GM18868 (cell line): ENCODE results near the gene CHRD.

Experiments used
- ATAC-seq: cut with Tn5 transposase; IDR thresholded peaks from one replicate; pipeline ENCODE4 v1.9.1; 2021; ENCODE audit warnings: mild to moderate bottlenecking, moderate library complexity; ENCODE audit not compliant: unreplicated experiment

CHRD gene

GRCh38 chr3:184346480-184347190, 33.2 kb upstream of the CHRD start:
- no peak for ATAC-seq

DNA sequence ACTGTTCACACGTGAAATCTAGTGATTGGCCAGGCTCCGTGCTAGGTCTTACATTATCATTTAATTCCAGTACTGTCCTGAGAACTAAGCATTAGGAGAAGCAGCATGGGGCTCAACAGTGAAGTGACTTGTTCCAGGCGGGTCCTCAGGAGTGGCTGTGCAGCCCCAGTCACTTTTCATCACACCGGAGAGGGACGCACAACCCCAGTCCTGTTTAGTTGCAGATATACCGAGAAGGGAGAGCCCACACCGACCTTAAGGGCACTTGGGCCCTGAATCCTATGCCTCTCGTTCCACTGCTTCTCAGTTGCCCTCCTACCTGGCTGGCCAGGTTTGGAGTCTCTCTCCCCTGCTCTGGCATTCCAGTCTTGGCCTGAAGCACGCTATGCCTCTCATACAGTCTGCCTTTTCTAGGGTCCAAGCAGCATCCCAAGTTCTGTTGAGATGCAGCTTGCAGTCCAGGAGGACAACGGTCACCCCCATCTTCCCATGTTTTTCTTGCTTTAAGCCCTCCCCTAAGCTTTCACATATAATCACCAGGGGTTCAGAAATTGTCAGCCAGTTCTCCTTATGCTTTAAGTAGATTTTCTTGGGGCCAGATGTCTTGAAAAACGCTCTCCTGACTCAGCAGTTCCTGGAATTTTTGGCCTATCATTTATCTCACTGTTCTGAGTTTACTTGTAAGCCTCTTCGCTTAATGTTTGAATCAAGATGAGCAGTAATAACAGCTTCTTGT, 32.4 kb upstream of the CHRD start:
- no peak for ATAC-seq

DNA sequence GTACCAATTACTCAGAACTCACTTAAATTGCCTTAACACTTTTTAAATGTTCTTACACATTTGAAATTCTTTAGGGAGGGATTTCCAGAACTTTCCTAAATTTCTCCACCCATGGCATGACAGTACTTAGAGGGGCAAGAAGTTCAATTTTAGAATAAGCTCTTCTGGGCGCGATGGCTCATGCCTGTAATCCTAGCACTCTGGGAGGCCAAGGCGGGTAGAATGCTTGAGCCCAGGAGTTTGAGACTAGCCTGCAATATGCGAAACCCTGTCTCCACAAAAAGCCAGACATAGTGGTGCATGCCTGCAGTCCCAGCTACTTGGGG, 31.8 kb upstream of the CHRD start:
- no peak for ATAC-seq

GRCh38 chr3:184349563-184350470, 30.0 kb upstream of the CHRD start:
- ATAC-seq, result no peak

DNA sequence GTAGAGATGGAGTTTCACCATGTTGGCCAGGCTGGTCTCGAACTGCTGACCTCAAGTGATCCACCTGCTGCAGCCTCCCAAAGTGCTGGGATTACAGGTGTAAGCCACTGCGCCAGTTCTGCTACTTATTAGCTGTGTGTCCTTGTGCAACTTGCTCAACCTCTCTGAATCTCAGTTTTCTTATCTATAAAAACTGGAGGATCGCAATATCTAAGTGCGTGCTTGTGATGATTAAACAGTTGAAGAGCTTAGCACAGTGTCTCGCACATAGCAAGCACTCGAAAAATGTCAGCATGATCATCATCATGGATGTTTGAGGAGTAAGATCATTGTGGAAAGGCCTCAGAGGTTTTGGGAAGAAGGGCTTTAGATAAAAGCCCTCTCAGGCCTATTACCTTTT, 29.2 kb upstream of the CHRD start:
- no peak for ATAC-seq

DNA sequence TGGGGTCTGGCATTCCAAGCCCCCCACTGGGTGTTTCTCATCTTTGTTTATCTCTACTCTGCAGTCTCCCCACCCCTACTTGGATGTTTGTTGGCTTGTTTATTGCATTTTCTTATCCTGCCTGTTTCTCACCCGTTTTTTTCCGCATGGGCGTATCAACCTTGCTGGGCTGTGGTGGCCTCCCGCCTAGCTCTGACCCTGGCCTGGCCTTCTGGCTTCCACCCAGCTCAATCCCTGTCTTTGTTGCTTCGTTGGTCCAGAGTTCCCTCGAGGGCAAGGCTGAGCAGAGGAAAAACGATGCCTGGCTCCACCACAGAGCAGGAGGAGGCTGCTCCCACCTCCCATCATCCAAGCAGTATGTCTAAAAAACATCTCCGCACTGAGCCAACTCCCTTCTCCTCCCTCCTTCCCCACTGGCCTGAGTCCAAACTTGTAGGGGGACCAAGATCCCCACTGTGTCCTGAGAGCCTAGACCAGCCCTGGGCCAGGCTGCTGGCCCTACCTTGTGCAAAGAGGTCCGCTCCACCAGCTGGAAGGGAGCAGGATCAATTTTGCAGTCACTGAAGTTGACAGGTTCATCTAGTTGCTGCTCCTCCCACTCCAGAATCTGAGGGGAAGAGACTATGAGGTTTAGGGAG, 28.2 kb upstream of the CHRD start:
- no peak for ATAC-seq

DNA sequence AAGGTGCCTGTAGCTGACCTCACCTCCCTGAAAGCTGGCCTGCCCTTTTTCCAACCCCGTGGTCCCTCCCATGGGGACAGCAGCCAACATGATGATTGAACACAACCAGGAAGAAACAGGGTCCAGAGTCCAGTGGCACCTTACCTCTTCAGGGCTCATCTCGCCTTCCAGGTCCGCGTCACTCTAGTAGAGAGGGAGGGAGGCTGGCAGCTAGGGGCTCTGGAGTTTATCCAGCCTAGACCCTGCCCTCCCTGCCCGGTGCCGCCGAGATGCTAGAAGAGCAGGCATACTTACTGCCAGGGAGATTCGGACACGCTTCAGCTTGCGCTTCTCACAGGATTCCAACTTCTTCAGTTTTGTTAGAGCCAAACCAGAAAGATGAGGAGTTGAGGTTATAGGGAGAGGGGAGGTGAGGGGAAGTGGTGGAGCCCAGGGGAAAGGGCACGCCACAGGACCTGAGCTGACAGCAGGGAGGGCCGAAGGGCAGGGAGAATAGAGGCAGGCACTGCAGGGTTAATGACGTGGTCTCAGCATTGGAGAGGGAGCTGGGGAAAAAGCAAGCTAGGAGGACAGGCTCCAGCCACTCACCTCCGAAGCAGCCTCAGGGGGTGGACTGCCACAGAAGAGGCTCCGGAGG, 27.6 kb upstream of the CHRD start:
- ATAC-seq, result no peak

DNA sequence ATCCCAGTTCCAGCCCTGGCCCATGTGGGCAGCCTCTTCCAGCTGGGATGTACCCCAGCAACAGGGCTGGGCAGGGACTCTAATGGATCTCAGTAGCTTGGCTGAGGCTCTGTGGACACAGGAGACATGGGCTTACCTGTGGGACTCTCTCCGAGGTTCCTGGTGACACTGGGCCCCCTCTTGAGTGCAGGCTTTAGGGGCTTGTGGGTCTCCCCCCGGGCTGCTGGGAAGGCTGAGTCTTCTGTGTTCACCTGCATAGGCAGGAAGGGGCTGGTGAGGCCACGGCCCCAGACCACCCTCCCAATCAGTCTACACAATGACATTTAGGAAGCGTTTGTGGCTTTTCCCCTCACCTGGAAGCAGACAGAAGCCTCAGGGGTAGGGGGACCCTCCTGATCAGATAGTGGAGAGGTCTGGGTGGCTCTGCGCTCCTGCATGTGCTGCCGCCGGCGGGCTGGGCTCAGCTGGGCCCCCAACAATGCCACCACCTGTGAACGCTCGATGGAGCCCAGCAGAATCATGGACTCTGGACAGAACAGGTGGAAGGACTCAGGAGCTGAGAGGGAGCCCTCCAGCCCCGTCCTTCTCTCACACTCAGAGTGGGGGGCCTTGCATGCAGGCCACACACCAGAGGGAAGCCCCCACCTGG, 26.8 kb upstream of the CHRD start:
- no peak for ATAC-seq

- ATAC-seq, result no peak
Measured at GRCh38 chr3:184353546-184353941, 26.3 kb upstream of the CHRD start.

- ATAC-seq, result no peak
Measured at GRCh38 chr3:184354121-184354728, 25.6 kb upstream of the CHRD start.

DNA sequence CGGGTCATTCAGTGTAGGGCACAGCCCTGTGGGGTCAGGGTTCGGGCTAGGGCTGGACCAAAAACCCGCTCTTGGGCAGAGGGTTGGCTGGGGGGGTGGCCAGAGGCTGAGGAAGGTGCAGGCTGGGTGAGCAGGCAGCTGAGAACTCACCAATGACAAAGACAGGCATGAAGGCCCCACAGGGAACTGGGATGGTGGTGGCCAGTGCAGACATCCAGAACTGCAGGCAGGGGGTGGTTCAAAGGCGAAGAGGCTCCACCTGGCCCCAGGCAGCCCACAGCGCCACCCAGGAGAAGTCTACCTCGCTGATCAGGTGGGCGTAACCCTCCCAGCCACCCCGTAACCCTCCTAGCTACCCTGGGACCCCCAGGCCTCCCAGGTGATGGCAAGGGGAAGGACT, 25.1 kb upstream of the CHRD start:
- no peak for ATAC-seq

- no peak for ATAC-seq
Measured at GRCh38 chr3:184355261-184356040, 24.4 kb upstream of the CHRD start.

DNA sequence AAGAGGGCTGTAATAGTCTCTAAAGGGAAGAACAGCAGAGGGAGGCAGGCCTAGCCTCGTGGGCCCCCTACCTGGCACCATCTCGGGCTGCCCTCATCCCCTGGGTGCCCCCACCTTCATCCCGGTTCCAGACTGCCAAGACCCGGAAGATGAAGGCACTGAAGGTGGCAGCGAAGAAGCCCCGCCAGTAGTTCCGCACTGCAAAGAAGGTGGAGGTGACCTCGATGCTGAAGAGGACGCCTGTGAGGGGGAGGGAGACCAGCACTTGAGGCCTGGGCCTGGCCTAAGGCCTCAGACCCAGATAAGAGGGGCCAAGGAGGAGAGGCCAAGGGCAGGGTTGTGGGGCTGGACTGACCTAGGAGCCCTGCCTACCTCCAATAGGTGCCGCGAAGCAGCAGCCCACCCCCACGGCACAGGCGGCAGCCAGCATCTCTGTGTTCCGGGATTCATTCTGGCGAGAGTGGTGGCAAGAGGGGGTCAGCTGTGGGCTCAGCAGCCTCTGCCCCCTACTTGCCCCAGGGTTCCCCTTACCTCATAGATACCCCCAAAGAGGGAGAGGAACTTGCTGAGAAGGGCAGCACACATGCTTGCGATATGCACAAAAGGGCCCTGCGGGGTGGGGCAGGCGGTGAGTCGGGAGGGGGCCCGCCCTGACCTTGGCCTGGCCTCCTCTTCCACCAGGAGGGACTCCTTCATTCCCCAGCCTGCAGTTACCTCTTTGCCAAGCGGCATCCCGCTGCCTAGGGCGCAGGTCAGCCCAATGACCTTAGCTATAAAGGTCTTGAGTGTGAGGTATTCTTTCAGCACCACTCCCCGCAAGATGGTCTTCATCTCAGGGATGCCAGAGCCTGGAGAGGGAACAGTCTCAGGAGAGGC, 22.4 kb upstream of the CHRD start:
- ATAC-seq, result no peak

DNA sequence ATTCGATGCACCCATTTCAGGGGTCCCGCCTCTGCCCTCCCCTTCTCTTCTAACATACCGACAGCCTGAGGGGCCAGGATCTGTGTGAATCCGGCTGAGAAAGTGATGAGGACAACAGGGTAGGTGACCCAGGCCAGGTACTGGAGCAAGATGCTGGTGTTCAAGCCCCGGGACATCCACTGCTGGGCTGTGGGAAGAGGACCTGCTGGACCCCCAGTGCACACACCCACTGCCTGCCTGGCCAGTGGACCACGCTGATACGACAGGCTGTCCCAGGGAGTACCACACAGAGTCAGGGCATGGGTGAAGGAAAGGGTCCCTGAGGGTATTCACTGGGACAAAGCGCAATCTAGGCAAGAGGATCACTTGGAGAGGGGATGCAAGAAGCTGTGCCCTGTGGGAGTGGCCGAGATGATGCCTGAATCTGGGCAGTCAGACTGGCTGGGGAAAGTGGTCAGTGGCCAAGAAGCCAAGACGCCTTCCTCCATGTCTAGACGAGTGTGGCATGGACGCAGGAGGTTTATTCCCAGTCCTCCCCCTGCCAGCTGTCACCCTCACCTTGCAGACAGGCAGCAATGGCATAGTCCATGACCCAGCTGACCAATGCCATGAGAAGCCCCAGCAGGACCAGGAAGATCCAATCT, 21.6 kb upstream of the CHRD start:
- no peak for ATAC-seq

DNA sequence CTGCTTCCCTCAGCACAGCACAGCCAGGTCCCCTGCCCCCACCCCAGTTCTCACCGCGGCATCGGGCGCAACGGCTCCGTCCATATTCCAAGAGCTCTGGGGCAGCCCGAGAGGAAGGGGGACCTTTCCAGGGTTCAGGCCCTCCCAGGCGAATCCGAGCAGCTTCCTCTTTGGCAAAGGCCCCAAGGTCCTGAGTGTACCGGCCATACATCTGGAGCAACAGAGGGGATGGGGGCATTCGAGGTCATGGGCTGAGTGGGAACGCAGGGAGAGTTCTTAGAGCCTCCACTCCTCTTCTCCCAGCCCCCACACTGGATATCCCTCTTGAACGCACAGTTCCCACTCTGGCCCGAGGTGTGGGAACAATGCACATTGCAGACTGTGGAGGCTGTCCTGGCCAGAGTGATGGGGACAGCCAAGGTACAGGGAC, 20.9 kb upstream of the CHRD start:
- ATAC-seq, result no peak

DNA sequence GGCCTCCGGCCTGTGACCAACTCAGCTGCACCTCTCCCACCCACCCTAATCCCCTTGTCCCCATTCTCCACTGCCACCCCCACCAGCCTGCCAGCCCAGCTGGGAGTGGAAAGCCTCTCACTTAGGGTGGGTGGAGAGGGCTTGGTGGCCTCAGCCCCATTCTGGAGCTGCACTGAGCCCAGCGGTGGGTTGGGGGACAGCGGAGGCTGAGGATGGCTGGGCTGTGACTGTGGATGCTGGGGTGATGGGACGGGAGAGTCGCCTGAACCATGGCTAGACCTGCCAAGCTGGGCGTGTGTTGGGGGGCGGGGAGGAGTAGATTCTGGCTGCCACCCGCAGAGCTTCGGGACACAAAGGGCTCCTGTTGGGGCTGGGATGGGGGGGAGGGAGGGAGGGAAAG, 20.2 kb upstream of the CHRD start:
- ATAC-seq, result no peak

DNA sequence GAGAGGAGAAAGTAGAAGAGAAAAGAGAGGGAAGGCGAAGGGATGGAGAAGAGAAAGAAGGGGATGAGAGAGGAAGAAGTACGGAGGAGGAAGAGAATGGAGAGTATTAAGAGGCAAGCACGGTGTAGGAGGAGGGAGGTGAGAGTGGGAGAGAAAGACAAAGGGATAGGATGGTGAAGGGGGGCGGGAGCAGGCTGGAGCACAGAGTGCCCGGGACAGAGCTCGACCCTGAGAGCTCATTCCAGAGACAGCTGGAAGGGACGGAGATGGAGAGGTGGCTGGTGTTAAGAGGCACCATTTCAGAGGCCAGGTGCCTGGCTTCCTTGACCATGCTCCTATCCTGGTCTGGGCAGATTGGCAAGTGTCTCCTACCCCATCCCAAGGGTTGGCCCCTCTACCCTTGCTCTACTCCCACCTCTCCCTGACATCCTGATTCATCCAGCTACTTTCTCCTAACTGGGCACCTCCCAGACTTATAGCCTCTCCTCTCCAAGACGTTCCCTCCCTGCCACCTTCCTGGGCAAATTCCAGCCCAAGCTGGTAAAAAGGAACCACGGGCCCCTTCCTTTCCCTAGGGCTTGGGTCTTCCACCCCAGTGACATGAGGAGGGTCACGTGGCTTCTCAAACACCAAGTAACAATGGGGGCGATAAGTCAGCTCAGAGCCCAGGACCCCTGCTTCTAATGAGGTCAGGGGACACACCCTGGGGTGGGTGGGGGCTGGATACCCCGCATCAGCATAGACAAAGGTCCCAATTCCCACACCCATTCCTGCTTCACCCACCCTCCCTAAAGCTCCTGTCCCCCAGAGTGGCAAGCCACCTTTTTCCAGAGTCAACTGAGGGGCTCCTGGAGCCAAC, 19.6 kb upstream of the CHRD start:
- no peak for ATAC-seq
